HFFc6 (cell line): ENCODE measurements around the gene SERP2. TPM values are rescaled to one million over a fixed set of nuclear protein-coding genes. Genes with fewer than 3 reads are reported as not detected.

Source experiments
- total RNA-seq, 6 experiments: library from RNA; stranded (reverse); fragmentation: NEBNext Ultra II Directional; extraction: Animal tissue kit (Norgen Biotek cat#: 25700); gene quantifications; 2 replicates in 1 of 6; 3 replicates in 5 of 6; pipeline ENCODE4 v1.2.3, GENCODE V29; 2021

Gene SERP2
- total RNA-seq, 6 experiments from 2014 or later = 1.4 to 2.5 (median 2.1) TPM

Other genes starting within 250 kb of the SERP2 start
- gene TSC22D1, start 202.5 kb downstream of the SERP2 start, total RNA-seq = 10 to 100 TPM; 42.3 to 49.4 (median 45.2) TPM